GM19043 (cell line): Measurements from ENCODE around the gene PLPPR5.
"Not testable (repeated sequence)": the region's sequence is repeated elsewhere in the genome, so short reads cannot be mapped to it uniquely, and the experiment has no call there.

Experiments
- ATAC-seq: cut with Tn5 transposase; IDR thresholded peaks from one replicate; pipeline ENCODE4 v1.9.1; 2021; ENCODE audit warnings: low read depth; ENCODE audit not compliant: unreplicated experiment

The PLPPR5 gene

GRCh38 chr1:98920441-98921110 lies 84.1 kb downstream of the PLPPR5 start:
- ATAC-seq = no peak

GRCh38 chr1:98919652-98920051 lies 85.0 kb downstream of the PLPPR5 start:
- ATAC-seq = no peak

- ATAC-seq = no peak
Observed at GRCh38 chr1:98919211-98919610, 85.5 kb downstream of the PLPPR5 start.

GRCh38 chr1:98914547-98914946 lies 90.1 kb downstream of the PLPPR5 start:
- no peak for ATAC-seq

- no peak for ATAC-seq
Observed at GRCh38 chr1:98910827-98911226, 93.8 kb downstream of the PLPPR5 start.

GRCh38 chr1:98908980-98909379 lies 95.7 kb downstream of the PLPPR5 start:
- no peak for ATAC-seq

- no peak for ATAC-seq
Observed at GRCh38 chr1:98906809-98907208, 97.9 kb downstream of the PLPPR5 start.

GRCh38 chr1:98906361-98906760 lies 98.3 kb downstream of the PLPPR5 start:
- ATAC-seq = no peak

- no peak for ATAC-seq
Observed at GRCh38 chr1:98904684-98905083, 100.0 kb downstream of the PLPPR5 start.

GRCh38 chr1:98903726-98904125 lies 100.9 kb downstream of the PLPPR5 start:
- no peak for ATAC-seq

- no peak for ATAC-seq
Observed at GRCh38 chr1:98903261-98903660, 101.4 kb downstream of the PLPPR5 start.

GRCh38 chr1:98898940-98899339 lies 105.7 kb downstream of the PLPPR5 start:
- ATAC-seq = no peak

GRCh38 chr1:98897479-98897878 lies 107.2 kb downstream of the PLPPR5 start:
- no peak for ATAC-seq

- ATAC-seq = no peak
Observed at GRCh38 chr1:98896711-98897445, 107.8 kb downstream of the PLPPR5 start.

- ATAC-seq = no peak
Observed at GRCh38 chr1:98893371-98893770, 111.3 kb downstream of the PLPPR5 start.

GRCh38 chr1:98888869-98889268 lies 115.8 kb downstream of the PLPPR5 start:
- no peak for ATAC-seq

GRCh38 chr1:98887507-98887906 lies 117.2 kb downstream of the PLPPR5 start:
- no peak for ATAC-seq

GRCh38 chr1:98884864-98885263 lies 119.8 kb downstream of the PLPPR5 start:
- no peak for ATAC-seq

- ATAC-seq = no peak
Observed at GRCh38 chr1:98881901-98882300, 122.8 kb downstream of the PLPPR5 start.

- ATAC-seq = not testable (repeated sequence)
Observed at GRCh38 chr1:98881234-98881633, 123.4 kb downstream of the PLPPR5 start.

- ATAC-seq = no peak
Observed at GRCh38 chr1:98874828-98875227, 129.8 kb downstream of the PLPPR5 start.
